Measurements from ENCODE around the gene FCAMR.

GRCh38 chr1:206953626-206954025 lies 16.6 kb downstream of the FCAMR start:
- TF ChIP-seq CTCF (IDR thresholded peaks at IDR 0.05 in 4 of 5, conservative IDR thresholded peaks at IDR 0.05 in 1 of 5) (no peak), POLR2A (IDR thresholded peaks at IDR 0.05) (no peak)

Measured in gastrocnemius medialis (tissue), 4 donors.